HepG2 (cell line): ENCODE data around the gene KAZN. TPM values are rescaled to one million over a fixed set of nuclear protein-coding genes. Genes with fewer than 3 reads are reported as not detected.

ENCODE experiments used
- ATAC-seq: fragments of 200-7000 bp; cut with Tn5 transposase; 3 replicates; pipeline ENCODE4 v1.9.1; 2020; ENCODE audit warnings: mild to moderate bottlenecking, moderate library complexity
- BruUV-seq: library from RNA; stranded (reverse); fragments of 400-500 nt; replicated peaks from 2 replicates; lab custom pipeline; 2021; lab: Mats Ljungman, UMichigan
- CTCF ChIA-PET: fragments of 300-600 bp; formaldehyde crosslinking; extraction: SDS; loops from one replicate; lab custom pipeline; 2021; ENCODE audit warnings: low total read pairs, inconsistent platforms, low intra/inter-chr PET ratio; lab: Yijun Ruan, JAX
- POLR2A ChIA-PET: fragments of 350-600 bp; sonication (Branson Sonifier 250); formaldehyde crosslinking; loops from one replicate; lab custom pipeline; 2020; ENCODE audit warnings: antibody characterized with exemption, inconsistent platforms; lab: Yijun Ruan, JAX
- DNase-seq: peaks from one replicate; pipeline ENCODE4 v3.0.0-alpha.2; 2015; ENCODE audit warnings: low spot score
- FAIRE-seq: peaks from 3 replicates; lab custom pipeline; 2011; peaks lifted over from hg19 to GRCh38; lab: Jason Lieb, UNC
- H2AFZ ChIP-seq: one replicate; pipeline ENCODE4 v1.6.1; 2011; ENCODE audit warnings: low read length, inconsistent platforms
- H3K27ac ChIP-seq: fragments of 300-600 bp; 3 replicates; pipeline ENCODE4 v1.8.0; 2011; ENCODE audit warnings: mixed run types, mild to moderate bottlenecking, mixed read lengths, low read length, inconsistent platforms; ENCODE audit not compliant: insufficient read depth; ENCODE audit errors: extremely low read length
- H3K27me3 ChIP-seq, 2 experiments: fragments of 200-600 bp in 1 of 2; 2 replicates in 1 of 2; 3 replicates in 1 of 2; pipeline versions ENCODE4 v1.6.0 to v1.8.0; 2011; ENCODE audit warnings: low read length in 2 of 2, mild to moderate bottlenecking in 2 of 2, moderate library complexity in 2 of 2, inconsistent platforms in 1 of 2; ENCODE audit not compliant: insufficient read depth in 2 of 2, control insufficient read depth in 1 of 2
- H3K36me3 ChIP-seq, 2 experiments: fragments of 200-600 bp in 1 of 2; replicated peaks in 1 of 2; 2 replicates in 1 of 2; 3 replicates in 1 of 2; pipeline versions ENCODE4 v1.5.1 to v1.8.0; 2011; ENCODE audit warnings: low read length in 2 of 2, inconsistent platforms in 1 of 2; ENCODE audit not compliant: insufficient read depth in 2 of 2, control insufficient read depth in 1 of 2
- H3K4me1 ChIP-seq: 2 replicates; pipeline ENCODE4 v1.5.1; 2012; ENCODE audit warnings: low read length, inconsistent platforms; ENCODE audit not compliant: insufficient read depth
- H3K4me2 ChIP-seq: 2 replicates; pipeline ENCODE4 v1.6.0; 2011; ENCODE audit warnings: low read depth, low read length, inconsistent platforms
- H3K4me3 ChIP-seq, 3 experiments: fragments of 200-600 bp in 1 of 3; sonication (generic), shearing (Covaris generic) in 1 of 3; replicated peaks in 1 of 3; 2 replicates each; pipeline ENCODE4 v1.5.1; 2011 to 2016; ENCODE audit warnings: low read length in 3 of 3, inconsistent platforms in 2 of 3, low read depth in 2 of 3, mild to moderate bottlenecking in 2 of 3, control low read depth in 1 of 3, mixed read lengths in 1 of 3; ENCODE audit not compliant: insufficient read depth in 1 of 3
- H3K79me2 ChIP-seq: one replicate; pipeline ENCODE4 v1.6.1; 2011; ENCODE audit warnings: low read length, inconsistent platforms; ENCODE audit not compliant: insufficient read depth
- H3K9ac ChIP-seq: 2 replicates; pipeline ENCODE4 v1.6.0; 2011; ENCODE audit warnings: mild to moderate bottlenecking, low read depth, low read length, inconsistent platforms; ENCODE audit not compliant: insufficient read depth
- H3K9me3 ChIP-seq: 2 replicates; pipeline ENCODE4 v1.5.1; 2012; ENCODE audit warnings: mild to moderate bottlenecking, low read length
- H4K20me1 ChIP-seq: 2 replicates; pipeline ENCODE4 v1.6.0; 2011; ENCODE audit warnings: inconsistent platforms, mild to moderate bottlenecking, low read length, moderate library complexity; ENCODE audit not compliant: insufficient read depth
- AKNA ChIP-seq: sonication (generic); formaldehyde crosslinking; IDR thresholded peaks from 2 replicates; pipeline ENCODE4 v1.4.0; 2020; ENCODE audit warnings: missing genetic modification reagents, borderline replicate concordance
- CEBPG ChIP-seq: IDR thresholded peaks from 2 replicates; pipeline ENCODE4 v1.6.1; 2016
- CHCHD3 ChIP-seq: sonication (generic); formaldehyde crosslinking; IDR thresholded peaks from 2 replicates; pipeline ENCODE4 v1.8.0; 2022; ENCODE audit warnings: mild to moderate bottlenecking, missing genetic modification reagents, moderate library complexity
- ELF1 ChIP-seq: sonication (generic); formaldehyde crosslinking; IDR thresholded peaks from 2 replicates; pipeline ENCODE4 v1.4.0; 2020; ENCODE audit warnings: missing genetic modification reagents
- ESRRA ChIP-seq: sonication (generic); formaldehyde crosslinking; IDR thresholded peaks from 2 replicates; pipeline ENCODE4 v1.5.1; 2020; ENCODE audit warnings: mild to moderate bottlenecking, low read depth, missing genetic modification reagents
- FLYWCH1 ChIP-seq: sonication (generic); formaldehyde crosslinking; IDR thresholded peaks from 2 replicates; pipeline ENCODE4 v1.8.1; 2023; ENCODE audit warnings: mild to moderate bottlenecking, missing genetic modification reagents
- HNRNPL ChIP-seq: fragments of 200-400 bp; formaldehyde crosslinking; IDR thresholded peaks from 2 replicates; pipeline ENCODE4 v1.6.1; 2017; ENCODE audit warnings: mild to moderate bottlenecking, low read depth, low read length
- ISL2 ChIP-seq: sonication (generic); formaldehyde crosslinking; IDR thresholded peaks from 2 replicates; pipeline ENCODE4 v1.5.0; 2020; ENCODE audit warnings: missing genetic modification reagents
- KLF9 ChIP-seq: IDR thresholded peaks from 2 replicates; pipeline ENCODE4 v1.6.1; 2016; ENCODE audit warnings: low read depth
- LBX2 ChIP-seq: sonication (generic); formaldehyde crosslinking; IDR thresholded peaks from 2 replicates; pipeline ENCODE4 v1.5.0; 2020; ENCODE audit warnings: missing genetic modification reagents, mild to moderate bottlenecking, borderline replicate concordance
- MBNL3 ChIP-seq: fragments of 250-450 bp; sonication (Bioruptor Pico); conservative IDR thresholded peaks from 2 replicates; pipeline ENCODE4 v1.8.0; 2022; ENCODE audit warnings: mild to moderate bottlenecking, inconsistent platforms
- MLLT10 ChIP-seq: sonication (generic); formaldehyde crosslinking; IDR thresholded peaks from 2 replicates; pipeline ENCODE4 v1.4.0; 2020; ENCODE audit warnings: missing genetic modification reagents
- NR3C1 ChIP-seq: sonication (generic); formaldehyde crosslinking; IDR thresholded peaks from 2 replicates; pipeline ENCODE4 v1.4.0; 2020; ENCODE audit warnings: missing genetic modification reagents
- POLR2A ChIP-seq, 2 experiments: IDR thresholded peaks; 2 replicates each; pipeline ENCODE4 v1.6.1; 2011; ENCODE audit warnings: low read depth in 2 of 2, low read length in 2 of 2, mild to moderate bottlenecking in 1 of 2, moderate library complexity in 1 of 2; ENCODE audit not compliant: insufficient read depth in 1 of 2
- SALL1 ChIP-seq: sonication (generic); formaldehyde crosslinking; IDR thresholded peaks from 2 replicates; pipeline ENCODE4 v1.8.0; 2022; ENCODE audit warnings: mild to moderate bottlenecking, missing genetic modification reagents
- ZNF556 ChIP-seq: sonication (generic); formaldehyde crosslinking; IDR thresholded peaks from 2 replicates; pipeline ENCODE4 v1.4.0; 2020; ENCODE audit warnings: mild to moderate bottlenecking, missing genetic modification reagents, borderline replicate concordance
- ZNF558 ChIP-seq: sonication (generic); formaldehyde crosslinking; IDR thresholded peaks from 2 replicates; pipeline ENCODE4 v1.9.0; 2022; ENCODE audit warnings: mild to moderate bottlenecking, missing genetic modification reagents, borderline replicate concordance
- ZNF605 ChIP-seq: sonication (generic); formaldehyde crosslinking; IDR thresholded peaks from 2 replicates; pipeline ENCODE4 v1.8.0; 2022; ENCODE audit warnings: mild to moderate bottlenecking, missing genetic modification reagents
- ZNF776 ChIP-seq: sonication (generic); formaldehyde crosslinking; IDR thresholded peaks from 2 replicates; pipeline ENCODE4 v1.4.0; 2020; ENCODE audit warnings: mild to moderate bottlenecking, missing genetic modification reagents
- WGBS: methylation state at CpG from one replicate; pipeline ENCODE4 v1.1.6; 2017; ENCODE audit warnings: low lambda C conversion rate; 5-methylcytosine and 5-hydroxymethylcytosine counted together
- in situ Hi-C: cut with HindIII; loops from 2 replicates; pipeline ENCODE4 v1.10.0; 2017; ENCODE audit warnings: low pct_unique_long_range_greater_than_20kb; ENCODE audit not compliant: extremely low pct_ligation_motif_present
- intact Hi-C: fragments of 100-400 bp; cut with micrococcal nuclease; formaldehyde crosslinking; loops from one replicate; pipeline ENCODE4 v1.10.0; 2022; ENCODE audit not compliant: unreplicated experiment
- polyA plus RNA-seq, 8 experiments: library from polyadenylated mRNA; depleted of rRNA in 3 of 8; stranded (reverse) in 7 of 8; unstranded in 1 of 8; fragments of >200 nt; fragmentation: Illumina TruSeq in 4 of 8; extraction: Trizol in 4 of 8; gene quantifications; 2 replicates each; pipeline versions ENCODE4 v1.2.1 to v1.2.3, GENCODE V29; 2011 to 2016; ENCODE audit warnings: low read depth in 4 of 8, missing spikeins in 1 of 8, mixed read lengths in 1 of 8; ENCODE audit not compliant: insufficient read depth in 1 of 8
- total RNA-seq, 5 experiments: library from RNA; depleted of rRNA; stranded (reverse); fragments of >200 nt; fragmentation: Illumina TruSeq; extraction: Trizol; gene quantifications; 2 replicates each; pipeline ENCODE4 v1.2.3, GENCODE V29; 2016; ENCODE audit warnings: low read depth in 1 of 5

KAZN gene
- total and polyA plus RNA-seq, 2 of the 13 experiments (the other 11 are each of a cell fraction or from before 2014, with no cell fraction given), result 10.4 to 13.5 TPM

- Histone ChIP-seq H3K4me1 (peaks cover 12% of the 10 kb centered on the region), H3K27ac (no peak overlapping the region), H3K4me3 (no peak overlapping the region), H3K4me2 (no peak overlapping the region)
- intact Hi-C loops (no loop called here), in situ Hi-C loops (no loop called here)
- CTCF ChIA-PET, result no interaction called here
- no peak for ATAC-seq
- no peak for FAIRE-seq
- BruUV-seq, result no TSS peak
- no peak for TF ChIP-seq POLR2A (IDR thresholded peaks at IDR 0.05; ENCODE audit: insufficient read depth in 1 of 2, low read depth in 2 of 2, low read length in 2 of 2)
- TF ChIP-seq ISL2 (CRISPR knock-in tag), result no peak
- no peak for TF ChIP-seq MLLT10
- TF ChIP-seq SALL1 (CRISPR knock-in tag), result no peak
- TF ChIP-seq ZNF776 (CRISPR knock-in tag), result no peak
- TF ChIP-seq LBX2 (CRISPR knock-in tag), result no peak
- TF ChIP-seq ZNF556 (CRISPR knock-in tag), result no peak
- TF ChIP-seq ZNF558 (CRISPR knock-in tag), result no peak
- TF ChIP-seq NR3C1, result no peak
- TF ChIP-seq KLF9 (CRISPR knock-in tag), result no peak
- no peak for TF ChIP-seq ELF1
- TF ChIP-seq CEBPG (CRISPR knock-in tag), result no peak
- TF ChIP-seq FLYWCH1, result no peak
- no peak for TF ChIP-seq AKNA (CRISPR knock-in tag)
- TF ChIP-seq MBNL3, result no peak
- TF ChIP-seq ESRRA (CRISPR knock-in tag), result no peak
- TF ChIP-seq CHCHD3 (CRISPR knock-in tag), result no peak
- no peak for TF ChIP-seq HNRNPL
- TF ChIP-seq ZNF605 (CRISPR knock-in tag), result no peak
- TF ChIP-seq, all 625 proteins: peak for 0
- Histone ChIP-seq H3K79me2 (no peaks in the 10 kb centered on the region), H3K36me3 (no peaks in the 10 kb centered on the region), H3K9me3 (no peaks in the 10 kb centered on the region), H4K20me1 (no peaks in the 10 kb centered on the region), H3K27me3 (peaks cover 0 to 41% of the 10 kb centered on the region in 2 experiments; a peak in 3 of 5 replicates), H3K9ac (no peak overlapping the region), H2AFZ (no peak overlapping the region)
- no peak for DNase-seq
- WGBS, result 46% methylated on average over 9 of the region's 16 CpGs
- POLR2A ChIA-PET, result no interaction called here
Measured at GRCh38 chr1:15094056-15094455, 495.6 kb downstream of the KAZN start.
